ENCODE measurements around the gene LIF.

Gene LIF

GRCh38 chr22:30286331-30286730 is 39.8 kb upstream of the LIF start:
- H3K27me3 ChIP-seq, result no peaks in the 10 kb centered on the region
- H3K4me3 ChIP-seq (ENCODE audit: low read depth in 1 of 2, low read length in 1 of 2), result no peak overlapping the region
- TF ChIP-seq, protein P1, sequence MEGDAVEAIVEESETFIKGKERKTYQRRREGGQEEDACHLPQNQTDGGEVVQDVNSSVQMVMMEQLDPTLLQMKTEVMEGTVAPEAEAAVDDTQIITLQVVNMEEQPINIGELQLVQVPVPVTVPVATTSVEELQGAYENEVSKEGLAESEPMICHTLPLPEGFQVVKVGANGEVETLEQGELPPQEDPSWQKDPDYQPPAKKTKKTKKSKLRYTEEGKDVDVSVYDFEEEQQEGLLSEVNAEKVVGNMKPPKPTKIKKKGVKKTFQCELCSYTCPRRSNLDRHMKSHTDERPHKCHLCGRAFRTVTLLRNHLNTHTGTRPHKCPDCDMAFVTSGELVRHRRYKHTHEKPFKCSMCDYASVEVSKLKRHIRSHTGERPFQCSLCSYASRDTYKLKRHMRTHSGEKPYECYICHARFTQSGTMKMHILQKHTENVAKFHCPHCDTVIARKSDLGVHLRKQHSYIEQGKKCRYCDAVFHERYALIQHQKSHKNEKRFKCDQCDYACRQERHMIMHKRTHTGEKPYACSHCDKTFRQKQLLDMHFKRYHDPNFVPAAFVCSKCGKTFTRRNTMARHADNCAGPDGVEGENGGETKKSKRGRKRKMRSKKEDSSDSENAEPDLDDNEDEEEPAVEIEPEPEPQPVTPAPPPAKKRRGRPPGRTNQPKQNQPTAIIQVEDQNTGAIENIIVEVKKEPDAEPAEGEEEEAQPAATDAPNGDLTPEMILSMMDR (IDR thresholded peaks at IDR 0.05), result no peak
- peaks cover 48 to 58% of the 10 kb centered on the region in 2 experiments for H3K4me1 ChIP-seq (ENCODE audit: control insufficient read depth in 1 of 2, insufficient read depth in 1 of 2, low read depth in 1 of 2, low read length in 1 of 2)
- peak overlapping the region; percentile 40 for H3K27ac ChIP-seq
- H3K9me3 ChIP-seq, result no peaks in the 10 kb centered on the region
- peaks cover 10% of the 10 kb centered on the region for H3K36me3 ChIP-seq

- Histone ChIP-seq H3K27ac (no peak overlapping the region), H3K4me1 (ENCODE audit: control insufficient read depth in 1 of 2, insufficient read depth in 1 of 2, low read depth in 1 of 2, low read length in 1 of 2) (peaks cover 48 to 58% of the 10 kb centered on the region in 2 experiments), H3K27me3 (no peaks in the 10 kb centered on the region), H3K36me3 (peaks cover 6% of the 10 kb centered on the region), H3K9me3 (no peaks in the 10 kb centered on the region), H3K4me3 (ENCODE audit: low read depth in 1 of 2, low read length in 1 of 2) (no peak overlapping the region)
- TF ChIP-seq, protein P1 (IDR thresholded peaks at IDR 0.05), result no peak
Measured at GRCh38 chr22:30285846-30286200, 39.3 kb upstream of the LIF start.

DNA sequence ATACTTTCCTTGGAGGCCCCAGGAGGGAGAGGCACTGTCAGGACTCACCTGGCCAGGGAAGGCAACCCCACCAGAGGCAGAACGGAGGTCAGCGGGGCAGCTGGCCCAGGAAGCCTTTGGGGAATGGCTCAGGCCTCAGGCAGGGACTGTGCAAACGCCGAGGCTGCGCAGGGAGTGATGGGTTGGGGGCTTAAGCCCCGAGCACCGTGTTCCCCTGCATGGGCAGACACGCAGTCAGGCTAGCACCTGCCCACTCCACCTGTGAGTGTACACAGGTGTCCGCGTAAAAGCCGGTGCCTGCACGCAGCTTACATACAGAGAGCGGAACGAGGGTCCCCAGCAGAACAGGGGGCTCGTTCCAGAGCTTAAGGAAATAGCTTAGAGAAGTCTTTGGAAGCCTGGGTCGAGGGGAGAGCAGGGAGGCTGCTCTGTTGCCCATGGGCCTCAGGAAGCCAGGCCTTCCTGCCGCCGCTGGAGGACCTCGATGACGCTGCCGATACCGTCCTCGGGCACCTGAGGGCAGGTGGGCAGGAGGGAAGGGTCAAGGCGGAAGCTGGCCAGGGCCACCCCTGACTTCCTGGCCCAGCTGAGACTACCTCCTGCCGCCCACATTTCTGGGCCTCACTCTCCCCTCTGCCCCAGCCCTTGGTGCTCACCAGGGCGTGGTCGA is 38.8 kb upstream of the LIF start:
- TF ChIP-seq, protein P1 (IDR thresholded peaks at IDR 0.05), result no peak
- no peak overlapping the region for H3K4me3 ChIP-seq (ENCODE audit: low read depth in 1 of 2, low read length in 1 of 2)
- H3K9me3 ChIP-seq, result no peaks in the 10 kb centered on the region
- no peaks in the 10 kb centered on the region for H3K27me3 ChIP-seq
- peaks cover 48 to 55% of the 10 kb centered on the region in 2 experiments for H3K4me1 ChIP-seq (ENCODE audit: control insufficient read depth in 1 of 2, insufficient read depth in 1 of 2, low read depth in 1 of 2, low read length in 1 of 2)
- no peak overlapping the region for H3K27ac ChIP-seq
- H3K36me3 ChIP-seq, result peaks cover 6% of the 10 kb centered on the region

DNA sequence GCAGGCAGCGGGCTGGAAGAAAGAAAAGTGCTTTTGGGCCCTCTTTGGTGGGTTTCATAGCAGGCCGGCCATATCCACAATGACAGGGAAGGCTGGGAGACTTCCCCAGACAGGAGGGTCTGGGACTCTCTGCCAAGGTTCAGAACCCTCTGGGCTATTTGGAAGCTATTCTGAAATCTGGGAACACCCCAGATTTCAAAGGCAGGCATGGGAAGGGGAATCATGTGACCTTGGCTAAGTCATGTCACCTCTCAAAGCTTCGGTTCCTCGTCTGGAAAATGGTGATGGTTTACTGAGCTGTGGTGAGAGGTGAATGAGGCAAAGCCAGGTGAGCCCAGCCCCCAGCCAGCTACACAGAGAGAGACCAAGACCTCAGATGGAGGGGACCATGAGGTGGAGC is 38.1 kb upstream of the LIF start:
- peak overlapping the region; percentile 20 for H3K27ac ChIP-seq
- no peaks in the 10 kb centered on the region for H3K27me3 ChIP-seq
- TF ChIP-seq, protein P1 (IDR thresholded peaks at IDR 0.05), result no peak
- H3K9me3 ChIP-seq, result no peaks in the 10 kb centered on the region
- H3K4me1 ChIP-seq (ENCODE audit: control insufficient read depth in 1 of 2, insufficient read depth in 1 of 2, low read depth in 1 of 2, low read length in 1 of 2), result peaks cover 49 to 55% of the 10 kb centered on the region in 2 experiments
- peaks cover 6% of the 10 kb centered on the region for H3K36me3 ChIP-seq
- no peak overlapping the region for H3K4me3 ChIP-seq (ENCODE audit: low read depth in 1 of 2, low read length in 1 of 2)

GRCh38 chr22:30284172-30284571 is 37.6 kb upstream of the LIF start:
- peak overlapping the region; percentile 20 for H3K27ac ChIP-seq
- TF ChIP-seq, protein P1 (IDR thresholded peaks at IDR 0.05), result no peak
- H3K27me3 ChIP-seq, result no peaks in the 10 kb centered on the region
- peaks cover 54 to 58% of the 10 kb centered on the region in 2 experiments for H3K4me1 ChIP-seq (ENCODE audit: control insufficient read depth in 1 of 2, insufficient read depth in 1 of 2, low read depth in 1 of 2, low read length in 1 of 2)
- H3K9me3 ChIP-seq, result no peaks in the 10 kb centered on the region
- peaks cover 6% of the 10 kb centered on the region for H3K36me3 ChIP-seq
- H3K4me3 ChIP-seq (ENCODE audit: low read depth in 1 of 2, low read length in 1 of 2), result no peak overlapping the region

All from neutrophil (primary cell).